Body of pancreas (tissue), 4 donors: Measurements from ENCODE around the gene TSPOAP1. TPM values are rescaled to one million over a fixed set of nuclear protein-coding genes. Genes with fewer than 3 reads are reported as not detected.

Source experiments
- ATAC-seq: fragments of 150-250 bp; one replicate; pipeline ENCODE4 v1.9.1; 2016
- DNase-seq, 4 donors: peaks; one replicate each; pipeline ENCODE4 v3.0.0-alpha.2; 2019
- H3K27ac ChIP-seq, 4 donors: fragments of 200-600 bp; sonication (generic); 1 replicate in 3 of 4; 2 replicates in 1 of 4; pipeline versions ENCODE4 v1.5.1 to v1.6.1; 2016 to 2019; ENCODE audit warnings: mild to moderate bottlenecking in 1 of 4, mixed read lengths in 1 of 4, moderate library complexity in 1 of 4
- H3K27me3 ChIP-seq, 2 donors: fragments of 200-600 bp; sonication (generic); one replicate each; pipeline ENCODE4 v1.6.0; 2016; ENCODE audit warnings: mild to moderate bottlenecking in 1 of 2
- H3K36me3 ChIP-seq, 2 donors: fragments of 200-600 bp; sonication (generic); replicated peaks in 1 of 2; 2 replicates each; pipeline ENCODE4 v1.5.1; 2016; ENCODE audit warnings: low read depth in 2 of 2; ENCODE audit not compliant: insufficient read depth in 1 of 2
- H3K4me1 ChIP-seq: fragments of 200-600 bp; sonication (generic); one replicate; pipeline ENCODE4 v1.6.0; 2016
- H3K4me3 ChIP-seq, 2 donors: fragments of 200-600 bp; sonication (generic); 1 replicate in 1 of 2; 2 replicates in 1 of 2; pipeline ENCODE4 v1.5.1; 2016 to 2019
- H3K9me3 ChIP-seq, 3 donors: fragments of 200-600 bp; sonication (generic); 1 replicate in 2 of 3; 2 replicates in 1 of 3; pipeline ENCODE4 v1.5.1; 2016
- CTCF ChIP-seq, 7 experiments: fragments of 450-650 bp in 4 of 7; fragments of 200-600 bp in 3 of 7; sonication (generic) in 3 of 7; IDR thresholded peaks; one replicate each; pipeline ENCODE4 v1.5.1; 2016 to 2019; ENCODE audit warnings: antibody characterized with exemption in 7 of 7
- POLR2A ChIP-seq, 3 donors: fragments of 450-650 bp; IDR thresholded peaks; one replicate each; pipeline ENCODE4 v1.6.1; 2016; ENCODE audit warnings: antibody characterized with exemption in 3 of 3, mild to moderate bottlenecking in 2 of 3
- WGBS, 2 donors: methylation state at CpG; one replicate each; pipeline ENCODE4 v1.1.5; 2017; 5-methylcytosine and 5-hydroxymethylcytosine counted together
- intact Hi-C: fragments of 100-400 bp; cut with DNase I; formaldehyde crosslinking; loops from one replicate; pipeline ENCODE4 v1.15.1; 2023
- total RNA-seq, 2 donors: library from RNA; depleted of rRNA; stranded (reverse); fragments of >200 nt; gene quantifications; one replicate each; pipeline ENCODE4 v1.1.0, GENCODE V29; 2016

Gene TSPOAP1
- total RNA-seq, 2 donors from 2014 or later = 21.0 to 22.7 TPM

DNA sequence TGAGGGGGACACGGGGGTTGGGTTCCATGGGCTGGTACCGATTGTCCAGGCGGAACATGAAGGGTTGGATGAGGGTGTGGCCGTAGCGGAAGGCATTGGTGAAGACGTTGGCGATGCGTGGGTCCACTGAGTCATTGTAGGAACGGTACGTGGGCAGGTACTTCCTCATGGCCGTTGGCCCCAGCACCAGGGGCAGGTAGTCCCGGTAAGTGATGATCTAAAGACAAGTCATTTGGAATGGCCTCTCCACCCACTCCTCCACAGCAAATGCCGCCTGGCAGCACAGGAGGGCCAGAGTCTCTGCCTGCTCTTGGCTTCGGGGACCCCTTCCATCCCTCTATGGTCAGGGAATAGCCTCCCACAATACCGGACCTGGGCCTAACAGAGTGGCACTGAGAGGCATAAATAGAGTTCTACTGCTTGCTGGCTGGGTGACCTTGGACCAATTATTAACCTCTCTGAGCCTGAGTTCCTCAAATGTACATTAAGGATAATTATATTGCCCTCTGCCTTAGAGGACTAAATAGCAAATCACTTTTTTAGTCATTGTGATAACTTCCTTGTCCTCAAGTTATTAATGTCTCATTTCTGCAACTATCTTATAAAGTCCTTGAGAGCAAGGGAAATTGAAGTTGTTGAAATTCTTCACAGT lies 55.0 kb downstream of the TSPOAP1 start:
- WGBS, 2 donors = 59 to 76% methylated on average over 11 to 13 of the region's 15 CpGs
- no peak for ATAC-seq
- no peak overlapping the region for H3K4me3 ChIP-seq
- no peaks in the 10 kb centered on the region for H3K36me3 ChIP-seq
- no peaks in the 10 kb centered on the region for H3K27me3 ChIP-seq
- no peak overlapping the region for H3K27ac ChIP-seq
- H3K9me3 ChIP-seq = no peaks in the 10 kb centered on the region
- peaks cover 2% of the 10 kb centered on the region for H3K4me1 ChIP-seq
- TF ChIP-seq CTCF (IDR thresholded peaks at IDR 0.05) (no peak), POLR2A (IDR thresholded peaks at IDR 0.05) (no peak)
- DNase-seq = no peak
- intact Hi-C loops = no loop called here

DNA sequence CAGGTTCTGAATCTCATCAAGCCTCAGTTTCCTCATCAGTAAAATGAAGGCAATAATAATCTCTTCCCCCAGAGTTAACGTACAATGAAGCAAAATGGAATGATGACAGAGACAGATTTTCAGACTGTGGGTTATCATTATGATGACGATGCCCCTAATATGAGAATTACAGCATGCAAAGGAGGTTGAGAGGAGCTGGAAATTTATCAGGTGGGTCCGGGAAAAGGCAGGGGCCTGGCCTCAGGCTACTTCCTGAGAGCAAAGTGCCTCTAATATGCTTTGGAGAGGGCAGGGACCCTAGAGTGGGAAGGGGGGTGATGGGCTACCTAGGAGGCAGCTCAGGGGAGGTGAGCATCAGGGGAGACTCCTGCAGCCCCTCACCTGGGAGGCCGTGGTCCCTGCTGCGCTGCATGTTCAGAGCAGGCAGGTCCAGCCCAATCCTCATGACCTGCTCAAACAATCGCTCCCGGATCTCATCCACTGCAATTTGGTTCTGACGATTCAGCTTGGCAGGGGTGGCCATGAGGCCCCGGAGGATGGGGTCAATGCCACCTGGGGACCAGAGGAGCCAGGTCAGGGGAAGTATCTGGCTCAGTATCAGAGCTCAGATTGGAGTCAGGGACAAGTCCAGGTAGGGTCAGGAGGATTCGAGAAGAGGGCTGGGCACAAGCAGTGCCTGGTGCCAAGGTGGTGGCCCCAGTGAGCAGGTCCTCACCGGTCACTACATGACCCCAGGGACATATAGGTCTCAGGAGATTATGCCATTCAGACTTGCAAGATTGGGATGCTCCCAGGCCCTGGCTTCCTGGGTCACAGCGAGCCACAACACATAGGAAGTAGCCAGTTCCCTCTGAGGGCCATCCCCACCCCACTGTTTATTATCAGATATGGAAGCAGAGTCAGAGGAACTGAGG lies 56.0 kb downstream of the TSPOAP1 start:
- H3K27me3 ChIP-seq = no peaks in the 10 kb centered on the region
- 59 to 62% methylated on average over 7 to 10 of the region's 12 CpGs for WGBS, 2 donors
- no peak for DNase-seq
- no peak overlapping the region for H3K27ac ChIP-seq
- no peaks in the 10 kb centered on the region for H3K36me3 ChIP-seq
- no peaks in the 10 kb centered on the region for H3K4me1 ChIP-seq
- no peak for ATAC-seq
- TF ChIP-seq CTCF (IDR thresholded peaks at IDR 0.05) (no peak), POLR2A (IDR thresholded peaks at IDR 0.05) (no peak)
- H3K4me3 ChIP-seq = no peak overlapping the region
- H3K9me3 ChIP-seq = no peaks in the 10 kb centered on the region
- intact Hi-C loops = no loop called here

DNA sequence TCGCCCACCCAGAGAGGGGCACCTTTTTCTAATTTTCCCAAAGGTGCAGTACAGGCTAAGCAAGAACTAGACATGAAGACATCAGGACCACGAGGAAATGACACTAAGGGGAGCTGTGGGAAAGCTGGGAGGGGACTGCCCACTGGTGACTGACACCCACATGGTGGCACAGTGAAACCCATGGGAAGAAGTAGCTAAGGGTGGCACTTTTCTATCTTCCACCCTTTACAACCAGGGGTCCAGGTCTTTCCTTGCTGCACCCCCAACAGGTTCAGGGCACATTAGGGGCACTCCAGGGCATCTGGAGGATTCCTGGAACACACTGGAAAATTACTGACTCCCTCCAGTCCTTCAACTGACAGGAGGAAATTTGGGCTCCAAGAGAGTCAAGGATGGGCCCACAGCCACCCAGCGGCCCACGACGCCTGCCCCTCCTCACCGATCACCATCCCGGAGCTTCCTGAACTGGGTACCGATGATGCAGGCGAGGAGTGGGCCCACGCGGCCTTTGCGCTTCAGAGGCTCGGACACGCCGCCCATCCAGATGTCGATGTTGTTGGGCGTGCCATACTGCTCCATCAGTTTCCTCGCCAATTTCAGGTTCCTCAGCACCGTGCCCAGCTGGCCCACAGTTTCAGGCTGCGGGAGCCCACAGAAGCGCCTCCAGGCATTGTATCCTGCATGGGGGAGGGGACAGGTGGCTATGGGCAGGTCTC lies 57.2 kb downstream of the TSPOAP1 start:
- WGBS, 2 donors = 80% methylated on average over 6 to 21 of the region's 21 CpGs
- intact Hi-C loops = no loop called here
- Histone ChIP-seq H3K9me3 (no peaks in the 10 kb centered on the region), H3K4me1 (no peaks in the 10 kb centered on the region), H3K27ac (no peak overlapping the region), H3K36me3 (no peaks in the 10 kb centered on the region), H3K27me3 (no peaks in the 10 kb centered on the region), H3K4me3 (no peak overlapping the region)
- DNase-seq = no peak
- TF ChIP-seq POLR2A (IDR thresholded peaks at IDR 0.05) = no peak
- no peak for TF ChIP-seq CTCF (IDR thresholded peaks at IDR 0.05)
- no peak for ATAC-seq

DNA sequence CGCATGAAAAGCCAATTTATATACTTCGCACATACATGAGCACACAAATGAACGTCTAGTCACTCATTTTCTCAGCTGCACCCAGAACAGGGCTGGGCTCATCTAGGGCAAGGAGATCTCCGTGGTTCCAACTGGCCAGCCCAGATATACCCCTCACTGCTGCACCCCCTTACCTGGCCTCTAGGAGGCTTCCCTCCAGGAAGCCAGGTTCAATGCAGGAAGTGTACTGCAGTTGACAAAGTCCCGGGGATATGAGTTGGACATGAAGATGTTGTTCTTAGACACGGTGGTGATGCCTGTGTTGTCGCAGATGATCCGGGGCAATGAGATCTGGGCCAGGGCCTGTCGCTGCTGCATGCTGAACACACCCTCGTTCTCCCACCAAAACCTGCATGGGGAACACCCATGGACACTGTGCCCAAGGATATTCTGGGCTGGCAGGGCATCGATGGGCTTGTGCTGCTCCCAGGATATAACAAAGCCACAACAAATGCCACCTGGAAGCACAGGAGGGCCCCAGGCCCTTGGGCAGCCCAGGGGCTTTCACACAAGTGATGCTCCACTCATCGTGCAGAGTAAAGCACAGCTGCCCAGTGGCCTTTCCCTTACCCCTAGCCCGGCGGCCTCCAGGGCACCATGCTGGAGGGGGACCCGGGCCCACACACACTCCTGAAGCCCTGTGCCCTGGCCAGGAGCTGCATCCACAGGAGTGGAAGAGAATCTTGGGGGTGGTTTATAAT lies 57.9 kb downstream of the TSPOAP1 start:
- WGBS, 2 donors = 71 to 76% methylated on average over 13 to 15 of the region's 15 CpGs
- no peaks in the 10 kb centered on the region for H3K36me3 ChIP-seq
- H3K27ac ChIP-seq = no peak overlapping the region
- H3K4me1 ChIP-seq = no peaks in the 10 kb centered on the region
- no peak overlapping the region for H3K4me3 ChIP-seq
- DNase-seq (no peak), ATAC-seq (no peak)
- intact Hi-C loops = no loop called here
- H3K27me3 ChIP-seq = no peaks in the 10 kb centered on the region
- TF ChIP-seq POLR2A (IDR thresholded peaks at IDR 0.05) = no peak
- TF ChIP-seq CTCF (IDR thresholded peaks at IDR 0.05) = no peak
- no peaks in the 10 kb centered on the region for H3K9me3 ChIP-seq
